Uterus (tissue), 4 donors: ENCODE measurements around the gene TUBG2. TPM values are rescaled to one million over a fixed set of nuclear protein-coding genes. Genes with fewer than 3 reads are reported as not detected.

Source experiments
- DNase-seq, 2 donors: peaks; one replicate each; pipeline ENCODE4 v3.0.0-alpha.2; 2019 to 2020
- H3K27ac ChIP-seq, 2 donors: fragments of 200-600 bp; sonication (generic); 1 replicate in 1 of 2; 2 replicates in 1 of 2; pipeline ENCODE4 v1.5.1; 2016 to 2018
- H3K27me3 ChIP-seq, 2 donors: fragments of 200-600 bp; sonication (generic); one replicate each; pipeline ENCODE4 v1.5.1; 2018 to 2019; ENCODE audit warnings: control low read depth in 1 of 2
- H3K36me3 ChIP-seq, 2 donors: fragments of 200-600 bp; sonication (generic); one replicate each; pipeline ENCODE4 v1.5.1; 2019; ENCODE audit warnings: control low read depth in 1 of 2
- H3K4me1 ChIP-seq, 2 donors: fragments of 200-600 bp; sonication (generic); one replicate each; pipeline ENCODE4 v1.5.1; 2018 to 2019; ENCODE audit warnings: control low read depth in 1 of 2
- H3K4me3 ChIP-seq, 2 donors: fragments of 200-600 bp; sonication (generic); 1 replicate in 1 of 2; 2 replicates in 1 of 2; pipeline ENCODE4 v1.5.1; 2018 to 2019; ENCODE audit warnings: mild to moderate bottlenecking in 1 of 2
- H3K9me3 ChIP-seq, 2 donors: fragments of 200-600 bp; sonication (generic); one replicate each; pipeline ENCODE4 v1.5.1; 2019; ENCODE audit warnings: control low read depth in 1 of 2
- CTCF ChIP-seq, 4 experiments: fragments of 200-600 bp in 2 of 4; fragments of 450-650 bp in 2 of 4; sonication (generic) in 2 of 4; IDR thresholded peaks; one replicate each; pipeline ENCODE4 v1.5.1; 2016 to 2019; ENCODE audit warnings: antibody characterized with exemption in 4 of 4, mild to moderate bottlenecking in 2 of 4, moderate library complexity in 1 of 4
- POLR2A ChIP-seq, 2 donors: fragments of 450-650 bp; IDR thresholded peaks; one replicate each; pipeline ENCODE4 v1.6.1; 2016; ENCODE audit warnings: antibody characterized with exemption in 2 of 2, mild to moderate bottlenecking in 1 of 2, moderate library complexity in 1 of 2
- intact Hi-C: fragments of 100-400 bp; cut with DNase I; formaldehyde crosslinking; loops from one replicate; pipeline ENCODE4 v1.15.1; 2023; ENCODE audit warnings: low total_unique reads
- total RNA-seq, 4 donors: library from RNA; depleted of rRNA in 3 of 4; stranded (reverse); fragments of >200 nt in 3 of 4; gene quantifications; one replicate each; pipeline versions ENCODE4 v1.1.0 to v1.2.4, GENCODE V29; 2014 to 2023
- donor health status: DM: yes; HTN: yes; CAD: no.

Gene TUBG2
- total RNA-seq, 4 donors from 2014 or later: 9.7 to 60.7 (median 27.6) TPM

GRCh38 chr17:42676424-42677011 lies 17.4 kb downstream of the TUBG2 start, which contains the start of gene PLEKHH3:
TSS of gene PLEKHH3 (minus strand) at chr17:42676994. CDS start at chr17:42676563, 431 bp downstream.
- Histone ChIP-seq H3K9me3 (no peaks in the 10 kb centered on the region), H3K27me3 (no peaks in the 10 kb centered on the region), H3K27ac (peak within 1 kb of the TSS; percentile 96 to 97), H3K4me3 (peak within 1 kb of the TSS; percentile 88 to 91), H3K4me1 (peaks cover 3 to 22% of the 10 kb centered on the region in 2 donors), H3K36me3 (no peaks in the 10 kb centered on the region)
- intact Hi-C loops: loop anchor here (10.0 kb wide), 1 partner anchor 102 kb away; the partner anchor contains the start of gene PSMC3IP
- no peak for DNase-seq
- TF ChIP-seq CTCF (IDR thresholded peaks at IDR 0.05): peak in 3 of 4 experiments; percentile 8 to 32 (median 28)
- peak; percentile 81 to 91 for TF ChIP-seq POLR2A (IDR thresholded peaks at IDR 0.05)

GRCh38 chr17:42677012-42677857 lies 18.2 kb downstream of the TUBG2 start:
- Histone ChIP-seq H3K27ac (peak overlapping the region; percentile 96 to 97), H3K36me3 (no peaks in the 10 kb centered on the region), H3K9me3 (no peaks in the 10 kb centered on the region), H3K4me1 (peaks cover 3 to 22% of the 10 kb centered on the region in 2 donors), H3K4me3 (peak overlapping the region; percentile 88 to 91), H3K27me3 (no peaks in the 10 kb centered on the region)
- DNase-seq: peak; percentile 100
- intact Hi-C loops: loop anchor here (10.0 kb wide), 1 partner anchor 102 kb away; the partner anchor contains the start of gene PSMC3IP
- no peak for TF ChIP-seq POLR2A (IDR thresholded peaks at IDR 0.05)
- no peak for TF ChIP-seq CTCF (IDR thresholded peaks at IDR 0.05)

- intact Hi-C loops: loop anchor here (10.0 kb wide), 1 partner anchor 103 kb away; the partner anchor contains the start of gene PSMC3IP
- H3K36me3 ChIP-seq: no peaks in the 10 kb centered on the region
- H3K4me1 ChIP-seq: peaks cover 3 to 23% of the 10 kb centered on the region in 2 donors
These were observed 19.1 kb downstream of the TUBG2 start for GRCh38 chr17:42677921-42678781.

GRCh38 chr17:42678951-42679491 lies 19.9 kb downstream of the TUBG2 start:
- no peak for TF ChIP-seq CTCF (IDR thresholded peaks at IDR 0.05)
- no peak for TF ChIP-seq POLR2A (IDR thresholded peaks at IDR 0.05)
- Histone ChIP-seq H3K4me3 (peak overlapping the region; percentile 55 to 91), H3K4me1 (peaks cover 3 to 20% of the 10 kb centered on the region in 2 donors), H3K27ac (peak overlapping the region; percentile 96 to 97), H3K36me3 (no peaks in the 10 kb centered on the region), H3K9me3 (no peaks in the 10 kb centered on the region), H3K27me3 (no peaks in the 10 kb centered on the region)
- DNase-seq: peak; percentile 66 to 73
- intact Hi-C loops: loop anchor here (10.0 kb wide), 1 partner anchor 104 kb away; the partner anchor contains the start of gene PSMC3IP

More at GRCh38 chr17:42677921-42678781, 19.1 kb downstream of the TUBG2 start:
- peak; percentile 87 to 90 for DNase-seq
- Histone ChIP-seq H3K9me3 (no peaks in the 10 kb centered on the region), H3K4me3 (peak overlapping the region; percentile 55 to 91), H3K27me3 (no peaks in the 10 kb centered on the region), H3K27ac (peak overlapping the region; percentile 96 to 97)
- TF ChIP-seq POLR2A (IDR thresholded peaks at IDR 0.05): peak in 1 of 2 donors; percentile 55
- peak in 1 of 4 experiments; percentile 23 for TF ChIP-seq CTCF (IDR thresholded peaks at IDR 0.05)
